HCT116 (cell line): Measurements from ENCODE around the gene ACADVL. TPM values are rescaled to one million over a fixed set of nuclear protein-coding genes. Genes with fewer than 3 reads are reported as not detected.

Experiments
- ATAC-seq: fragments of 200-7000 bp; cut with Tn5 transposase; 2 replicates; pipeline ENCODE4 v1.9.1; 2020; ENCODE audit warnings: mild to moderate bottlenecking, moderate library complexity
- Bru-seq: library from RNA; stranded (reverse); fragments of 400-500 nt; gene quantifications from one replicate; lab custom pipeline; 2021; lab: Mats Ljungman, UMichigan
- BruChase-seq, 2 experiments: library from RNA; stranded (reverse); fragments of 400-500 nt; gene quantifications; one replicate each; lab custom pipeline; 2021; lab: Mats Ljungman, UMichigan
- BruUV-seq: library from RNA; stranded (reverse); fragments of 400-500 nt; replicated peaks from 2 replicates; lab custom pipeline; 2021; lab: Mats Ljungman, UMichigan
- CTCF ChIA-PET: fragments of 300-600 bp; sonication (Branson Sonifier 250); formaldehyde crosslinking; loops from one replicate; lab custom pipeline; 2021; ENCODE audit warnings: antibody characterized with exemption; lab: Charles Lee
- POLR2A ChIA-PET: fragments of 300-600, 350-600 bp; sonication (Branson Sonifier 250); formaldehyde crosslinking; loops from one replicate; lab custom pipeline; 2021; ENCODE audit warnings: antibody characterized with exemption; lab: Charles Lee
- RAD21 ChIA-PET, 2 experiments: fragments of 300-600 bp; sonication (Branson Sonifier 250); formaldehyde crosslinking; loops; one replicate each; lab custom pipeline; 2023; ENCODE audit warnings: low total read pairs in 2 of 2; ENCODE audit not compliant: uncharacterized antibody in 2 of 2, unreplicated experiment in 2 of 2, low non-redundant PET in 1 of 2; lab: Charles Lee
- DNase-seq: peaks from one replicate; pipeline ENCODE4 v3.0.0-alpha.2; 2010; ENCODE audit warnings: low read depth, low spot score
- H2AFZ ChIP-seq: fragments of 200-600 bp; shearing (Covaris generic), sonication (generic); 2 replicates; pipeline ENCODE4 v1.6.1; 2017; ENCODE audit warnings: low read depth, mixed run types, mixed read lengths, antibody characterized with exemption, low read length; ENCODE audit not compliant: poor library complexity, severe bottlenecking
- H3K27ac ChIP-seq: 2 replicates; pipeline ENCODE4 v1.5.1; 2012; ENCODE audit warnings: low read depth, low read length
- H3K27me3 ChIP-seq: fragments of 200-600 bp; sonication (generic); 2 replicates; pipeline ENCODE4 v1.6.1; 2016; ENCODE audit warnings: mixed run types, low read length, mixed read lengths; ENCODE audit not compliant: insufficient read depth
- H3K36me3 ChIP-seq, 2 experiments: fragments of 200-500 bp in 1 of 2; fragments of 200-600 bp in 1 of 2; sonication (Bioruptor generic) in 1 of 2; sonication (generic) in 1 of 2; 2 replicates each; pipeline versions ENCODE4 v1.5.1 to v1.6.1; 2014 to 2016; ENCODE audit warnings: low read length in 2 of 2, inconsistent platforms in 1 of 2, mixed read lengths in 1 of 2, mixed run types in 1 of 2; ENCODE audit not compliant: insufficient read depth in 2 of 2, control insufficient read depth in 1 of 2
- H3K4me1 ChIP-seq, 2 experiments: fragments of 200-600 bp in 1 of 2; sonication (generic) in 1 of 2; 2 replicates each; pipeline versions ENCODE4 v1.5.1 to v1.6.1; 2012 to 2017; ENCODE audit warnings: low read length in 2 of 2, inconsistent platforms in 1 of 2, mild to moderate bottlenecking in 1 of 2, mixed read lengths in 1 of 2, mixed run types in 1 of 2, moderate library complexity in 1 of 2; ENCODE audit not compliant: insufficient read depth in 2 of 2, control insufficient read depth in 1 of 2
- H3K4me2 ChIP-seq: fragments of 200-600 bp; sonication (generic); 2 replicates; pipeline ENCODE4 v1.6.1; 2017; ENCODE audit warnings: mixed run types, low read length, mixed read lengths
- H3K4me3 ChIP-seq, 2 experiments: fragments of 200-600 bp in 1 of 2; sonication (generic) in 1 of 2; replicated peaks in 1 of 2; 2 replicates each; pipeline ENCODE4 v1.5.1; 2011 to 2016; ENCODE audit warnings: low read length in 2 of 2, control low read depth in 1 of 2, low read depth in 1 of 2, mild to moderate bottlenecking in 1 of 2, mixed read lengths in 1 of 2, mixed run types in 1 of 2
- H3K79me2 ChIP-seq: fragments of 200-600 bp; sonication (generic); 2 replicates; pipeline ENCODE4 v1.6.1; 2017; ENCODE audit warnings: mild to moderate bottlenecking, mixed run types, low read length, moderate library complexity, mixed read lengths; ENCODE audit not compliant: insufficient read depth
- H3K9ac ChIP-seq: fragments of 200-600 bp; sonication (generic); 2 replicates; pipeline ENCODE4 v1.6.1; 2016; ENCODE audit warnings: low read length, mixed read lengths
- H3K9me2 ChIP-seq: fragments of 200-600 bp; sonication (generic), shearing (Covaris generic); 2 replicates; pipeline ENCODE4 v1.6.1; 2017; ENCODE audit warnings: mixed run types, mild to moderate bottlenecking, moderate library complexity; ENCODE audit not compliant: insufficient read depth
- H3K9me3 ChIP-seq, 2 experiments: fragments of 200-500 bp in 1 of 2; fragments of 200-600 bp in 1 of 2; sonication (Bioruptor generic) in 1 of 2; sonication (generic) in 1 of 2; 2 replicates each; pipeline ENCODE4 v1.6.1; 2014 to 2017; ENCODE audit warnings: low read length in 2 of 2, mixed read lengths in 2 of 2, inconsistent platforms in 1 of 2, low read depth in 1 of 2, mild to moderate bottlenecking in 1 of 2, mixed run types in 1 of 2, moderate library complexity in 1 of 2; ENCODE audit not compliant: control insufficient read depth in 1 of 2, insufficient read depth in 1 of 2
- H4K20me1 ChIP-seq: fragments of 200-600 bp; sonication (generic), shearing (Covaris generic); 2 replicates; pipeline ENCODE4 v1.6.1; 2017; ENCODE audit warnings: mixed run types, mild to moderate bottlenecking, moderate library complexity; ENCODE audit not compliant: insufficient read depth
- CEBPB ChIP-seq: IDR thresholded peaks from 2 replicates; pipeline ENCODE4 v1.6.1; 2012; ENCODE audit warnings: low read depth
- CTCF ChIP-seq, 3 experiments: fragments of 200-600 bp in 1 of 3; sonication (generic) in 1 of 3; IDR thresholded peaks in 2 of 3; conservative IDR thresholded peaks in 1 of 3; 2 replicates each; pipeline ENCODE4 v1.5.1; 2012 to 2017; ENCODE audit warnings: low read depth in 2 of 3, low read length in 2 of 3, antibody characterized with exemption in 1 of 3, borderline replicate concordance in 1 of 3, control low read depth in 1 of 3, mild to moderate bottlenecking in 1 of 3, mixed read lengths in 1 of 3, mixed run types in 1 of 3, moderate library complexity in 1 of 3; ENCODE audit not compliant: insufficient read depth in 1 of 3
- EGR1 ChIP-seq: IDR thresholded peaks from 2 replicates; pipeline ENCODE4 v1.6.1; 2012; ENCODE audit warnings: low read depth
- ELF1 ChIP-seq: IDR thresholded peaks from 2 replicates; pipeline ENCODE4 v1.6.1; 2012; ENCODE audit warnings: low read depth, borderline replicate concordance
- EZH2phosphoT487 ChIP-seq: fragments of 200-600 bp; IDR thresholded peaks from 2 replicates; pipeline ENCODE4 v1.6.1; 2018; ENCODE audit warnings: antibody characterized with exemption, borderline replicate concordance
- JUND ChIP-seq: IDR thresholded peaks from 2 replicates; pipeline ENCODE4 v1.6.1; 2012
- MAX ChIP-seq: IDR thresholded peaks from 2 replicates; pipeline ENCODE4 v1.6.1; 2012
- POLR2A ChIP-seq: IDR thresholded peaks from 2 replicates; pipeline ENCODE4 v1.7.0; 2011; ENCODE audit warnings: borderline replicate concordance; ENCODE audit not compliant: insufficient read depth, insufficient read length; ENCODE audit errors: extremely low read depth
- POLR2AphosphoS5 ChIP-seq: IDR thresholded peaks from 2 replicates; pipeline ENCODE4 v1.6.1; 2011; ENCODE audit warnings: mild to moderate bottlenecking, low read depth, low read length, moderate library complexity
- REST ChIP-seq: IDR thresholded peaks from 2 replicates; pipeline ENCODE4 v1.6.1; 2012; ENCODE audit warnings: low read depth
- SIN3A ChIP-seq: IDR thresholded peaks from 2 replicates; pipeline ENCODE4 v1.6.1; 2012; ENCODE audit warnings: low read depth
- SP1 ChIP-seq: IDR thresholded peaks from 2 replicates; pipeline ENCODE4 v1.6.1; 2012; ENCODE audit warnings: low read depth
- ZBTB33 ChIP-seq: IDR thresholded peaks from 2 replicates; pipeline ENCODE4 v1.6.1; 2011; ENCODE audit warnings: mild to moderate bottlenecking, low read length, moderate library complexity; ENCODE audit not compliant: insufficient replicate concordance; ENCODE audit errors: extremely low read depth
- ZFX ChIP-seq: fragments of 450-650 bp; IDR thresholded peaks from 2 replicates; pipeline ENCODE4 v1.6.1; 2017
- ZNF274 ChIP-seq: fragments of 200-500 bp; sonication (Bioruptor generic); IDR thresholded peaks from 2 replicates; pipeline ENCODE4 v1.6.1; 2014; ENCODE audit warnings: mild to moderate bottlenecking, low read depth, low read length, inconsistent platforms
- intact Hi-C: fragments of 100-400 bp; cut with micrococcal nuclease; formaldehyde crosslinking; loops from 2 replicates; pipeline ENCODE4 v1.10.0; 2022
- long read RNA-seq: library from polyadenylated mRNA; unstranded; transcript quantifications from one replicate; pipeline ENCODE4 v2.0.0, GENCODE V29; 2021; ENCODE audit not compliant: unreplicated experiment
- polyA plus RNA-seq: library from polyadenylated mRNA; unstranded; fragments of >200 nt; gene quantifications from 2 replicates; pipeline ENCODE4 v1.2.1, GENCODE V29; 2012; ENCODE audit warnings: missing spikeins
- total RNA-seq: library from RNA; stranded (reverse); gene quantifications from one replicate; pipeline ENCODE4 v1.2.1, GENCODE V29; 2021; ENCODE audit not compliant: unreplicated experiment

The ACADVL gene
- 554 TPM for total RNA-seq
- polyA plus RNA-seq = 616 and 680 TPM in 2 replicates
- Bru-seq, nascent RNA = percentile 88 among the genes with signal in this experiment
- BruChase-seq, experiment 1, labeled RNA remaining after a 6-hour chase = percentile 97 among the genes with signal in this experiment
- BruChase-seq, experiment 2, labeled RNA remaining after a 2-hour chase = percentile 96 among the genes with signal in this experiment
- long read RNA-seq, transcript ACADVL-202 (19 exons, 2,191 nt) = minor isoform, 21 of 687 reads
- long read RNA-seq, transcript ACADVL-201 (19 exons, 2,352 nt) = minor isoform, 7 of 687 reads
- long read RNA-seq, transcript ACADVL-203 (20 exons, 2,323 nt) = major isoform, 285 of 687 reads
- long read RNA-seq, transcript ACADVL-214 (1 exons, 1,732 nt) = minor isoform, 5 of 687 reads
- long read RNA-seq, partial matches to known transcripts = 200 of 687 reads
- long read RNA-seq, other reads (novel, unspliced or antisense) = 159 of 687 reads

GRCh38 chr17:7219812-7220592 lies at the start of gene ACADVL, which contains the start of gene DLG4:
Gene ACADVL (plus strand): TSS chr17:7219938. CDS start chr17:7219985, 47 bp downstream.
Gene DLG4 (minus strand): TSS chr17:7219836.
- RAD21 ChIA-PET = interaction anchor here (0.7 to 1.2 kb wide), 4 partner anchors 18 to 77 kb away, joined by 3 to 7 read pairs (median 6); no protein-coding TSS in a partner anchor
- peak; percentile 17; the same call in 1 of the 2 replicates for TF ChIP-seq SP1
- peak; percentile 73; the same call in 1 of the 2 replicates for TF ChIP-seq SIN3A
- TF ChIP-seq POLR2AphosphoS5 = peak; percentile 91
- TF ChIP-seq CEBPB = no peak
- no peak for TF ChIP-seq ZBTB33
- no peak for TF ChIP-seq CTCF (IDR thresholded peaks at IDR 0.05 in 2 of 3, conservative IDR thresholded peaks at IDR 0.05 in 1 of 3; ENCODE audit: borderline replicate concordance in 1 of 3, insufficient read depth in 1 of 3, low read depth in 2 of 3, low read length in 2 of 3)
- TF ChIP-seq POLR2A = peak; percentile 61
- TF ChIP-seq MAX = peak; percentile 17; the same call in 1 of the 2 replicates
- TF ChIP-seq ELF1 = no peak
- TF ChIP-seq ZNF274 = no peak
- TF ChIP-seq REST = no peak
- peak; percentile 40; the same call in 1 of the 2 replicates for TF ChIP-seq ZFX
- peak; percentile 99 for TF ChIP-seq EGR1
- no peak for TF ChIP-seq EZH2phosphoT487
- TF ChIP-seq JUND = no peak; the same call in 1 of the 2 replicates

More at GRCh38 chr17:7219812-7220592, at the start of gene ACADVL, which contains the start of gene DLG4:
- Histone ChIP-seq H3K9me2 (no peaks in the 10 kb centered on the region), H3K9ac (peak within 1 kb of the TSS; percentile 95), H3K79me2 (peaks cover 30% of the 10 kb centered on the region), H3K36me3 (peaks cover 22 to 34% of the 10 kb centered on the region in 2 experiments; a peak in 3 of 4 replicates), H3K4me1 (peaks cover 12 to 54% of the 10 kb centered on the region in 2 experiments; a peak in 3 of 4 replicates), H2AFZ (no peak within 1 kb of the TSS), H3K27ac (peak within 1 kb of the TSS; percentile 99), H3K4me2 (peak within 1 kb of the TSS; percentile 96), H4K20me1 (no peaks in the 10 kb centered on the region), H3K9me3 (no peaks in the 10 kb centered on the region), H3K4me3 (peak within 1 kb of the TSS; percentile 69 to 75), H3K27me3 (no peaks in the 10 kb centered on the region)
- DNase-seq (no peak), ATAC-seq (peak; percentile 71)
- no TSS peak for BruUV-seq
- POLR2A ChIA-PET = interaction anchor here (0.6 to 3.2 kb wide), 14 partner anchors 15 to 364 kb away, joined by 3 to 19 read pairs (median 8); partner anchors contain the start of genes DVL2, GABARAP, MPDU1 and PHF23
- intact Hi-C loops = loop anchor here (2.0 kb wide), 1 partner anchor 77 kb away; no protein-coding TSS in a partner anchor
- CTCF ChIA-PET = interaction anchor here (0.9 to 2.8 kb wide), 14 partner anchors 9 to 340 kb away, joined by 3 to 37 read pairs (median 5); partner anchors contain the start of genes GABARAP, NEURL4, PHF23 and SLC2A4
